ENCODE data around the gene FNDC11.

GRCh38 chr20:63574156-63574828 is 20.3 kb downstream of the FNDC11 start, which contains the start of gene HELZ2:
- TF ChIP-seq CTCF (conservative IDR thresholded peaks at IDR 0.05; ENCODE audit: low read length) (no peak), EZH2phosphoT487 (IDR thresholded peaks at IDR 0.05; ENCODE audit: borderline replicate concordance, low read depth, low read length) (no peak)
